Esophagus muscularis mucosa (tissue), 4 donors: ENCODE measurements around the gene LTBP1. TPM values are rescaled to one million over a fixed set of nuclear protein-coding genes. Genes with fewer than 3 reads are reported as not detected.

Experiments used
- DNase-seq: peaks from one replicate; pipeline ENCODE4 v3.0.0-alpha.2; 2017; ENCODE audit errors: extremely low spot score
- H3K27ac ChIP-seq, 4 donors: fragments of 200-600 bp; sonication (generic); replicated peaks in 1 of 4; 1 replicate in 3 of 4; 2 replicates in 1 of 4; pipeline ENCODE4 v1.5.1; 2016 to 2019; ENCODE audit warnings: mild to moderate bottlenecking in 1 of 4
- H3K27me3 ChIP-seq, 4 donors: fragments of 200-600 bp; sonication (generic); one replicate each; pipeline versions ENCODE4 v1.5.1 to v1.6.0; 2016 to 2019
- H3K36me3 ChIP-seq, 4 donors: fragments of 200-600 bp; sonication (generic); one replicate each; pipeline ENCODE4 v1.5.1; 2016 to 2019
- H3K4me1 ChIP-seq, 4 donors: fragments of 200-600 bp; sonication (generic); one replicate each; pipeline ENCODE4 v1.5.1; 2016 to 2019
- H3K4me3 ChIP-seq, 4 donors: fragments of 200-600 bp; sonication (generic); 1 replicate in 2 of 4; 2 replicates in 2 of 4; pipeline ENCODE4 v1.5.1; 2016 to 2019; ENCODE audit warnings: mild to moderate bottlenecking in 4 of 4, moderate library complexity in 1 of 4
- H3K9me3 ChIP-seq, 4 donors: fragments of 200-600 bp; sonication (generic); 1 replicate in 3 of 4; 2 replicates in 1 of 4; pipeline ENCODE4 v1.5.1; 2016 to 2019
- EP300 ChIP-seq: sonication (generic); formaldehyde crosslinking; IDR thresholded peaks from one replicate; pipeline ENCODE4 v1.6.1; 2017; ENCODE audit warnings: antibody characterized with exemption
- POLR2A ChIP-seq: fragments of 450-650 bp; IDR thresholded peaks from one replicate; pipeline ENCODE4 v1.6.1; 2017; ENCODE audit warnings: antibody characterized with exemption, moderate library complexity, mild to moderate bottlenecking, low read depth
- POLR2AphosphoS5 ChIP-seq, 2 donors: sonication (generic); formaldehyde crosslinking; IDR thresholded peaks; one replicate each; pipeline ENCODE4 v1.6.1; 2017; ENCODE audit warnings: antibody characterized with exemption in 2 of 2
- WGBS: methylation state at CpG from one replicate; pipeline ENCODE4 v1.1.5; 2018; 5-methylcytosine and 5-hydroxymethylcytosine counted together
- intact Hi-C: fragments of 100-400 bp; cut with DNase I; formaldehyde crosslinking; loops from one replicate; pipeline ENCODE4 v1.15.1; 2023
- total RNA-seq, 4 donors: library from RNA; depleted of rRNA; stranded (reverse); fragments of >200 nt; gene quantifications; one replicate each; pipeline versions ENCODE4 v1.1.0 to v1.2.1, GENCODE V29; 2016
- TF ChIP-seq, protein P1 (sequence below), 3 experiments: fragments of 200-600 bp in 2 of 3; fragments of 450-650 bp in 1 of 3; sonication (generic) in 2 of 3; IDR thresholded peaks; one replicate each; pipeline ENCODE4 v1.5.1; 2017 to 2019; ENCODE audit warnings: antibody characterized with exemption in 3 of 3, mild to moderate bottlenecking in 2 of 3, moderate library complexity in 1 of 3

The LTBP1 gene
- total RNA-seq, 4 donors from 2014 or later = 254 to 465 (median 368) TPM

- H3K27me3 ChIP-seq = no peaks in the 10 kb centered on the region
- TF ChIP-seq POLR2AphosphoS5 (IDR thresholded peaks at IDR 0.05) = no peak
- TF ChIP-seq, protein P1, sequence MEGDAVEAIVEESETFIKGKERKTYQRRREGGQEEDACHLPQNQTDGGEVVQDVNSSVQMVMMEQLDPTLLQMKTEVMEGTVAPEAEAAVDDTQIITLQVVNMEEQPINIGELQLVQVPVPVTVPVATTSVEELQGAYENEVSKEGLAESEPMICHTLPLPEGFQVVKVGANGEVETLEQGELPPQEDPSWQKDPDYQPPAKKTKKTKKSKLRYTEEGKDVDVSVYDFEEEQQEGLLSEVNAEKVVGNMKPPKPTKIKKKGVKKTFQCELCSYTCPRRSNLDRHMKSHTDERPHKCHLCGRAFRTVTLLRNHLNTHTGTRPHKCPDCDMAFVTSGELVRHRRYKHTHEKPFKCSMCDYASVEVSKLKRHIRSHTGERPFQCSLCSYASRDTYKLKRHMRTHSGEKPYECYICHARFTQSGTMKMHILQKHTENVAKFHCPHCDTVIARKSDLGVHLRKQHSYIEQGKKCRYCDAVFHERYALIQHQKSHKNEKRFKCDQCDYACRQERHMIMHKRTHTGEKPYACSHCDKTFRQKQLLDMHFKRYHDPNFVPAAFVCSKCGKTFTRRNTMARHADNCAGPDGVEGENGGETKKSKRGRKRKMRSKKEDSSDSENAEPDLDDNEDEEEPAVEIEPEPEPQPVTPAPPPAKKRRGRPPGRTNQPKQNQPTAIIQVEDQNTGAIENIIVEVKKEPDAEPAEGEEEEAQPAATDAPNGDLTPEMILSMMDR (IDR thresholded peaks at IDR 0.05) = no peak
- TF ChIP-seq POLR2A = no peak
- no peak for TF ChIP-seq EP300
- H3K27ac ChIP-seq = no peak overlapping the region
- no peak for DNase-seq
- H3K4me1 ChIP-seq = peaks cover 0 to 7% (median 0%) of the 10 kb centered on the region in 4 donors
- intact Hi-C loops = no loop called here
- H3K36me3 ChIP-seq = no peaks in the 10 kb centered on the region
- no peak overlapping the region for H3K4me3 ChIP-seq
- WGBS = 92% methylated on average over 2 of the region's 2 CpGs
- H3K9me3 ChIP-seq = peaks cover 0 to 7% (median 0%) of the 10 kb centered on the region in 4 donors
Measured at GRCh38 chr2:33408109-33408508, 461.4 kb downstream of the LTBP1 start.

GRCh38 chr2:33409417-33409955 lies 462.7 kb downstream of the LTBP1 start:
- peaks cover 0 to 7% (median 0%) of the 10 kb centered on the region in 4 donors for H3K4me1 ChIP-seq
- DNase-seq = no peak
- no peak overlapping the region for H3K4me3 ChIP-seq
- H3K27ac ChIP-seq = no peak overlapping the region
- TF ChIP-seq POLR2AphosphoS5 (IDR thresholded peaks at IDR 0.05) = no peak
- no peak for TF ChIP-seq EP300
- TF ChIP-seq, protein P1 (IDR thresholded peaks at IDR 0.05) = no peak
- no peak for TF ChIP-seq POLR2A
- intact Hi-C loops = no loop called here
- WGBS = 96% methylated on average over 1 of the region's 1 CpG
- no peaks in the 10 kb centered on the region for H3K36me3 ChIP-seq
- no peaks in the 10 kb centered on the region for H3K27me3 ChIP-seq
- H3K9me3 ChIP-seq = peaks cover 0 to 7% (median 0%) of the 10 kb centered on the region in 4 donors

DNA sequence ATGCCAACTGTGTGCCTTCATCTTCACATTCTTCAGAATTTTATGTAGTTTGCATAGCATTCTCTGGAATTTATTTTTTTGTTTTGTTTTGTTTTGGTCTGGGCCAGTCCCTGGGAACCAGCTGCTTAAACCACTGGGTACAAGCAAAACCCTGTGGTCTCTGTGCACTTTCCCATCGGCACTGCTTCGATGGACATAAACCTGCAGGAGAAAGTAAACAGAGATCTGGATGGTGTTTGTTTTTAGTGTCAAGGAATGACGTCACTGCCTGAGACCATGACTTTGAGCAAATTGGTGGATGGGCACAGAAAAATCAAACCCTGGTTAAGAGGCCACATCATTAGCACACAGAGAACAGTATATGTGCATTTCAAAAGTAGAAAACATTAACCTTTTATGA lies 465.0 kb downstream of the LTBP1 start:
- no peak for DNase-seq
- 63% methylated on average over 3 of the region's 3 CpGs for WGBS
- H3K4me1 ChIP-seq = peaks cover 0 to 1% (median 0%) of the 10 kb centered on the region in 4 donors
- H3K9me3 ChIP-seq = peaks cover 0 to 7% (median 0%) of the 10 kb centered on the region in 4 donors
- intact Hi-C loops = loop anchor here (5.0 kb wide), 1 partner anchor 171 kb away; no protein-coding TSS in a partner anchor
- H3K4me3 ChIP-seq = no peak overlapping the region
- no peaks in the 10 kb centered on the region for H3K36me3 ChIP-seq
- no peak for TF ChIP-seq POLR2AphosphoS5 (IDR thresholded peaks at IDR 0.05)
- TF ChIP-seq, protein P1 (IDR thresholded peaks at IDR 0.05) = no peak
- TF ChIP-seq EP300 = no peak
- no peak for TF ChIP-seq POLR2A
- no peak overlapping the region for H3K27ac ChIP-seq
- H3K27me3 ChIP-seq = no peaks in the 10 kb centered on the region

DNA sequence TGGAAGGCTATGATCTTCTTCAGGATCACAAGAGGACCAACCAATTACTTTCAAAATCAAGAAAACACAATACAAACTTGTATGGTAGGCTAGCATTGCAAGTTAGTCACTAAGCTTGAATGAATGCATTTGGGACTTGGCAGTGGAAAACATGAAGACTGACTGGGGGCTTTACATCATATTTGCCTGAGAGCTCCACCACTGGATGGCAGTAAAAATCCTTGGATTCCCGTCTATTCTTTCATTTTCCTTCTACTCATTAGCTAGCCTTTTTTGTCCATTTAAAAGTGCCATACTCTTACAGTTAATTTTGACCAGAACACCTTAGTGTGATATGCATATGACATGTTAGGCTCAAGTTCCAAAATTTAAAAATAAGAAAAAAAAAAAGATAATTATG lies 466.2 kb downstream of the LTBP1 start:
- intact Hi-C loops = loop anchor here (5.0 kb wide), 1 partner anchor 169 kb away; no protein-coding TSS in a partner anchor
- no peak for DNase-seq
- 34% methylated on average over 1 of the region's 1 CpG for WGBS
- no peaks in the 10 kb centered on the region for H3K36me3 ChIP-seq
- peaks cover 0 to 7% (median 0%) of the 10 kb centered on the region in 4 donors for H3K9me3 ChIP-seq
- peaks cover 0 to 3% (median 0%) of the 10 kb centered on the region in 4 donors for H3K4me1 ChIP-seq
- TF ChIP-seq EP300 (no peak), POLR2AphosphoS5 (IDR thresholded peaks at IDR 0.05) (no peak), POLR2A (no peak)
- TF ChIP-seq, protein P1 (IDR thresholded peaks at IDR 0.05) = peak; percentile 26 to 51 (median 30)
- H3K27ac ChIP-seq = no peak overlapping the region
- H3K4me3 ChIP-seq = no peak overlapping the region
- no peaks in the 10 kb centered on the region for H3K27me3 ChIP-seq
